SU-DHL-6 (cell line): ENCODE results near the gene C6orf58.

Experiments used
- EZH2phosphoT487 ChIP-seq: fragments of 200-600 bp; sonication (generic), shearing (Covaris generic); conservative IDR thresholded peaks from 2 replicates; pipeline ENCODE4 v1.6.1; 2018; ENCODE audit warnings: mild to moderate bottlenecking, antibody characterized with exemption, low read length, moderate library complexity, mixed read lengths
- TF ChIP-seq, protein P1 (sequence below): fragments of 200-600 bp; sonication (generic); IDR thresholded peaks from one replicate; pipeline ENCODE4 v1.5.1; 2017; ENCODE audit warnings: antibody characterized with exemption, mild to moderate bottlenecking, low read length, moderate library complexity; ENCODE audit not compliant: insufficient read depth, poor library complexity, severe bottlenecking

DNA sequence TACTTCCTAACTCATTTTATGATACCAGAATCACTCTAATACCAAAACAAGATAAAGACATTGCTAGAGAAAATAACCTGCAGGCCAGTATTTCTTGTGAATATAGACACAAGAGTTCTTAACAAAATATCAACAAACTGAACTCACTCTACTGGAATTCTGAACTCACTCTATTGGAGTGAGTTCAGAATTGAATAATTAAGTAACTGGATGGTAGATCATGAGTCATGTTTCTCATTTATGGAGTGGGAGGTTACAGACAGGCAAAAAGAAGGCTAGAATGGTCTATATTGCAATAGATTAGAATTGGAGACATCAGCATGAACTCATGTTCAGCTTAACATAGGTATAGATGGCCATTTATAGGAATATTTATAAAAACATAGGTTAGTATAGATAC is 26.6 kb upstream of the C6orf58 start:
- TF ChIP-seq, protein P1, sequence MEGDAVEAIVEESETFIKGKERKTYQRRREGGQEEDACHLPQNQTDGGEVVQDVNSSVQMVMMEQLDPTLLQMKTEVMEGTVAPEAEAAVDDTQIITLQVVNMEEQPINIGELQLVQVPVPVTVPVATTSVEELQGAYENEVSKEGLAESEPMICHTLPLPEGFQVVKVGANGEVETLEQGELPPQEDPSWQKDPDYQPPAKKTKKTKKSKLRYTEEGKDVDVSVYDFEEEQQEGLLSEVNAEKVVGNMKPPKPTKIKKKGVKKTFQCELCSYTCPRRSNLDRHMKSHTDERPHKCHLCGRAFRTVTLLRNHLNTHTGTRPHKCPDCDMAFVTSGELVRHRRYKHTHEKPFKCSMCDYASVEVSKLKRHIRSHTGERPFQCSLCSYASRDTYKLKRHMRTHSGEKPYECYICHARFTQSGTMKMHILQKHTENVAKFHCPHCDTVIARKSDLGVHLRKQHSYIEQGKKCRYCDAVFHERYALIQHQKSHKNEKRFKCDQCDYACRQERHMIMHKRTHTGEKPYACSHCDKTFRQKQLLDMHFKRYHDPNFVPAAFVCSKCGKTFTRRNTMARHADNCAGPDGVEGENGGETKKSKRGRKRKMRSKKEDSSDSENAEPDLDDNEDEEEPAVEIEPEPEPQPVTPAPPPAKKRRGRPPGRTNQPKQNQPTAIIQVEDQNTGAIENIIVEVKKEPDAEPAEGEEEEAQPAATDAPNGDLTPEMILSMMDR: no peak
- no peak for TF ChIP-seq EZH2phosphoT487
